8988T (cell line): ENCODE results near the gene FAM20B.

ENCODE experiments used
- DNase-seq: peaks from one replicate; pipeline ENCODE4 v3.0.0; 2011

FAM20B gene

DNA sequence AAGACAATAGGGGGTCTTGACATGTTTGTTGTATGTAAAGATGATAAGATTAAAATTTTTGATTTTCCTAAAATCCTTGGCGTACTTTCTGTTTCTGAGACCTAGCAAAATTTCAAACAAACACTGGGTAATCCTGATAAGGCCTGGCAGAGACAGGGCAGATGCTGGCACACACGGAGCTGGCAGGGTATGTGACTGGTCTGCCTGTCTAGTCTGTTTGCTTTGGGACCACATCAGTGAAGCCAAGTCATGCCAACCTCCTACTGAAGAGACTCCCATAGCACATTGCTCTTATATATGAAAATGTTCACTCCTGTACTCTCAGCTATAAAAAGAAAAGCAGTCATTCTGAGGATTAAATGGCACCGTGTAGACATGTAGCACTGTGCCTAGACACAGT lies 70.2 kb downstream of the FAM20B start:
- no peak for DNase-seq

DNA sequence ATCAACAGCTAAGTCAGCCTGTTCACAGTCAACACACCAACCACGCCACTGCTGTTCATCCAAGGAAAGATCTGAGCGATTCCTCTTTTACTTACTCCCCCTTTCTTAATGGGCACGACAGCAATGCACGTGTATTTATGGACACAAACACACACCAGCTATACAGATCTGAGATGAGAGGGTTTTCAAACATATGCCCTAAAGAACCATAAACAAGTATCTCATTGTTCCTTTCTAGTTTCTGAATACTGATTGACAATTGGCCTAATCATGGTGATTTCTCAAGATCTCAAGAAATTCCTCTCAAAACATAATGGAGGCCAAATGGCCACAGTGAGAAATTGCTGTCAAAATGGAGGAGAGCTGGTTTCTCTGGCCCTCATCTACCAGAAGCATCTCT lies 74.2 kb downstream of the FAM20B start:
- DNase-seq = no peak

DNA sequence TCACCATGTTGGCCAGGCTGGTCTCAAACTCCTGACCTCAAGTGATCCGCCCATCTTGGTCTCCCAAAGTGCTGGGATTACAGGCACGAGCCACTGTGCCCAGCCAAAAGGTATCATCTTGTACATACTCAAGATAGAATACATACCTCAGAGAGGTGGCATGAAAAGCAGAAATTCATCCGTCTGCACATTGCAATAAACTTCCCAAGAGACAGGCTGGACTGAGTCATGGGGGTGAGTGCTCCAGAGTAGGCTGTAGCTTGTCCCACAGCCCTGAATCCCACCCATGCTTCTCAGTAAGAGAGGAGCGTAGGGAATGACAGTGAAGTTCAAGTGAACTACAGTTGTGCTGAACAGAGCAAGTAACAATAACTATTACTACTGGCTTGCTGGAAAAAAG lies 75.9 kb downstream of the FAM20B start:
- DNase-seq = no peak

DNA sequence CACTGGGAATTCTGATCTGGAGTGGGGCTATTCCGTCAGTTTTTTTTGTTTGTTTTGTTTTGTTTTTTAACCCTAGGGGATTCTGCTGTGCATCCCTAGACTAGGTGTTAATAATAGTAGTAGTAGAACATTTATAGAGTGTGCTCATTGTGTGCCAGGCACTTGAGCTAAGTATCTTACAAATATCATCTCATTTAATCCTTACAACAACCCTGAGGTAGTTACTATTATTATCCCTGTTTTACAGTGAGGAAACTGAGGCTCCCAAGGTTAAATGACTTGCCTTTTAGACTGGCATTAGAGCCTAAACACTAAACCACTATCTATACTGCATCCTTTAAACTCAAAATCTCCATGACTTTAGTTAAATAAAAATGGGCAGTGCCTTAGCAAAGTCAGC lies 78.3 kb downstream of the FAM20B start:
- DNase-seq = no peak

DNA sequence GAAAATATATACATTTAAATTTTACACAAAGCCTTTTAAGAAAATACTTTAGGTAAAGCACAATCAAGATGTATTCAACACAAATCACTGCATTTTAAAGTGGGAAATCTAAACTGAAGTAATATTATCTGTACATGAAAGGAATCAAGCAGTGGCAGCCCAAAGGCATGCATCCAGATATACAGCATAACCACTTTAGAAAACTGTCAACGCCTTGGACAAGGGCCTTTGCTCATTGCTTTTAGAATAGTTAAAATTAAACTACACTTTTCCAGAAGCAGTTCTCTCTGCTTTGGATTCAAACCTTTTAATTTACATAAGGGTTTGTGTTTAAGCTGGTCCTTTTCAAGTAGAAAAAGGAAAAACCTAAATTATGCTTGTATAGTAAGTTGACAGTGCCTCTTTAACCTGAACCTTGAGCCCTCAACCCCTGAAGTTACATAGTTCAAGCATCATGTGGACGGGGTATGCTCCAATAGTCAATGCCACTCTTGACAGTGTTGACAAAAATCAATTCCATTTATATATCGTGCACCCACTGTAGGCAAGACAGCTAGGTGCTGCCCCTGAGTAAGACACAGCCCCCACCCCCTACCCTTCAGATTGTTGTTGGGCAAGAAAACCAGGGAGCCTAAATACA lies 79.0 kb downstream of the FAM20B start:
- no peak for DNase-seq

DNA sequence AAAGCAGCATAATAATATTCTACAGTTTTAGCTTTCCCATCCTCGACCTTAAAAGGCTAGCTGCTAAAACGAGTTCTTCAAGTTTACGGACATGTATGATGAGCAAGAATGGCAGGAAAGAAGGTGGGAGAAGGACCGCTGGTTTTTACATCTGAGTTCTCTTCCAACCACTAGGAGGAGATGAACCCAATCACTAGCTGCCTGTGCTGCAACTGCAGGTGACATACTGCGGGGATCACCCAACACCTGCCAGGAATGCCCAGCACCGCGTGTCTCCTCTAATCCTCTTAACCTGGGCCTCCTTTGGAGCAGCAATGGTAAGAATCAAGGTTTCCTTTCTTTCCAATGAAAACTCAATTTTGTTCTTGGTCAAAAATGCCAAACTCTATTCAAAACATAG lies 79.7 kb downstream of the FAM20B start:
- no peak for DNase-seq

DNA sequence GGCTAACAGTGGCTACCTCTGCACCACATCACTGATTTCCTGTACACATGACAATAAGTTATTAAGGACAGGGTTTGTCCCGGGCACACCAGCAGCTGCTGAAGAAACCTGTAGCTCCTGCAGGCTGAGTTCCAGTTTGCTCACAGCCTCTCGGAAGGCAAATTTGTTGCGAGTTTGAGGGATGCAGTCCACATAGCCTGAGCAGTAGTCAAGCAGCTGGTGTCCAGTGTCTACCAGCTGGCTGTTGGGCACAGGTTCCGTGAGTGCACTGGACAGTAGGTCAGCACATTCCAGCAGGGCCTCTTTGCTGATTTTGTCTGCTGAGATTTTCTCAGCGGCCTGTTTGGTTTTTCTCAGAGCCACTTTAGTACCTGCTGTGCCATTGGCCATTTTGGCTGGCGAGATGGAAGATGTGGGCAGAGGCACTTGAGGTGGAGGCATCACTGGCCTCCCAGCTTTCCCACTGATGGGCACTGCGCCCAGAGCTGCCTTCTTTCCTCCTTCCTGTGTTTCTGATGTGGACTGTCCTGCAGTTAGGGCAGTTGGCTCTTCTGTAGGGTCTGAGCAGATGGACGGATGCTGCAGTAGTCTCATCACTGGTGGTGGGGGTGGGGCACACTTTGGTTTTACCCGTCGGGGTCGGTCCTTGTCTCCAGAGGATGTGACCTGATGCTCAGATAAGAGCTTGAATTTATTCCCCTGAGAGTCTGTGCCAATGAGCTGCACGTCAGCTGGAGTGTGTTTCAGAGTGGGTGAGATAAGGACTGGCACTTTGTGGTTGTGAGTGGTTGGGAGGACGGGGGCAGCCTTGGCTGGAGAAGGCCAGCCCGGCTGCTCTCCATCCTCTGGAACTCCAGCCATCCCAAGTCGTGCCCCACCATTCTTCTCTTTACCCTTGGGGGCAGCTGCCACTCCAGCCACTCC lies 82.3 kb downstream of the FAM20B start:
- no peak for DNase-seq

DNA sequence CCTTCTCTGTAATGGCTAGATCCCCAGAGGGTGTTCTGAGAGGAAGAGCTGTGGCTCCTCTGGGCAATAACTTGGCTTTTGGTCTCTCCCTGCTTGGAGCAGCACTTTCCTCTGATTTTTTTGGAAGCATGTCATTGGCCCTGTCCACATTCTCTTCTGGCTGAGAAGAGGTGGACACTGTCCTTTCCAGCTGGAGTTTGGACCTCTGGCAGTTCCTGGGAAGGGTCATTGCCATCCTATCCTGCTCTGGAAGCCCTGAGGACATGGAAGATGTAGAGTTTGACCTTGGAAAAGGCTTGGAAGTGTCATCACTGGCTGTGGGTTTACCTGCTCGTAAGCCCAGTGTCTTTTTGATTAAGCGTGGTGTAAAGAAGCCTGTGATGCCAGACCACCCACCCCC lies 83.0 kb downstream of the FAM20B start:
- DNase-seq = no peak

DNA sequence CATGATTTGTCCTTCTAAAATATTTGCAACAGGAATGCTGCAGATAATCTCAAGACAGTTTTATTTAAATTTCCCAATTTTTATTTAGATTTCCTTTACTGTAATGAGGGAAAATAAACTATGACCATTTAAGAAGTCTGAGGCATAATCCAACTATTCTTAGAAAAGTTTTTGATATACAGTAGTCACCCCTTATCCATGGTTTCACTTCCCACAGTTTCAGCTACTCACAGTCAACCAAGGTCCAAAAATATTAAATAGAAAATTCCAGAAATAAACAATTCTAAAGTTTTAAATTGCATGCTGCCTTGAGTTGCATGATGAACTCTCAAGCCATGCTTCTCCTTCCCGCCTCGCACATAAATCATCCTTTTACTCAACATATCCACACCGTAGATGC lies 89.5 kb downstream of the FAM20B start:
- DNase-seq = no peak

DNA sequence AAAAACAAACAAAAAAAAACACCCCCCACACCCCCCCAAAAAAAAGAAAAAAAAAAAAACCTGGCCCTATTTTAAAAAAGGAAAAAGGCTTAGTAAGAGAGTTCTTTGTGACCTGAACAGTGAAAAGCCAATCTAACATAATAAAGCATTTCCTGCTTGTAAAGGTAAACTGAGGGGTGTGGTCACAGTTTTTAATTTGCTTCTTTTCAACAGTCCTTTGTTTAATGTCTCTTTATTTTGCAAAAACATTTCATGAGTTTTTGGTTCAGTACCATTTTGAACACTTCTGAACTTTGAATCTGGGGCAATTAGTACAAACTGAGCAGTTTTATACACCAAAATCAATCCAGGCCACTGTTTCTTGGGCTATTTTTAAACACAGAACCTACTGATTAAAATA lies 93.8 kb downstream of the FAM20B start:
- no peak for DNase-seq

DNA sequence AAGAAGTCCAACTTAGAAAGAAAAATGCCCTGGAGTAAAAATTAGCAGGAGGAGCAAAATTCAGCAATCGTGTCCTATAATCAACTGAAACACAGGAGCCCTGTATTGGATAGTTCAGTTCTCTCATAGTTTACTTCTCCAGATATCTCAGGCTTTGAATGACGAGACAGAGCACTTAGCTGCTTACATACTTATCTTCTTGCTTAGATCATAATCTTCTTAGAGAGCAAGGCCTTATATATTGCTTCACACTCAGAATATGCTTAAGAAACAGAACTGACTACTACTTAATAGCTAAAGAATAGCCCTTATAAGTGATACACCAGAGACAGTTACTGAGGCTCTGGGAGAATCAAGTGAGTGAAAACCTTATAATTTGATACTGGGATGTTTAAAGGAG lies 95.0 kb downstream of the FAM20B start:
- no peak for DNase-seq

DNA sequence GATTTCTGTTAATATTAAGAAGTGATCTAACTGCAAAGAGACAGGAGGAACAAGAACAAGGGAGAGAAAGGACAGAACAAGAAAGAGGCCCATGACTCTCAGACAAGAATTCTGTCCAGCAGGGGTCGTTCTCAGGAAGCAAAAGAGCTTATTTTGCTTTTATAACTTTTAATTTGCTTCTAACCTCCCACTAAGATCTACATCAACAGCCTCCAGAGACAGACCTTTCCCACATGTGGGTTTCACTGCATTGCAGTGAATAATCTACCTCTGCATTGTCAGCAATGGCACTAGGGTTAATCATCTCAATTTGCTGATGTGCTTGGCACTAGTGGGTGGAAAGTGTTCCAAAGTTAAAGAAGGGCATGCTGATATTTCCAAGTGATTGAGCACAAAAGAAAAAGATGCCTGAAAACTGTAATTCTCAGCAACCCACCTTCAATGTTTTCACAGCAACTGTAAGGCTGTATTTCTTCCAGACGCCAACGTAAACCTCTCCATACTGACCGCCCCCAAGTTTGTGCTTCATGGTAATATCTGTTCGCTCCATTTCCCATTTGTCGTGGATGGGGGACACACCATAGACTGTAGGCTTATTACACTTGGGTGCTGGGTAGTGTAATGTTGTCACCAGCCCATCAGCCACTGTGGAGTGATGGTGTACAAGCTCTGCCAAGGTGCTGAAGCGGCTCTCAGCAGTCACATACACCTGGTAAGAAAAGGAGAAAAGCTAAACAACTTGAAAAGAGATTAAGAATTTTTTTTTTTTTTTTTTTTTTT lies 95.7 kb downstream of the FAM20B start:
- DNase-seq = no peak

DNA sequence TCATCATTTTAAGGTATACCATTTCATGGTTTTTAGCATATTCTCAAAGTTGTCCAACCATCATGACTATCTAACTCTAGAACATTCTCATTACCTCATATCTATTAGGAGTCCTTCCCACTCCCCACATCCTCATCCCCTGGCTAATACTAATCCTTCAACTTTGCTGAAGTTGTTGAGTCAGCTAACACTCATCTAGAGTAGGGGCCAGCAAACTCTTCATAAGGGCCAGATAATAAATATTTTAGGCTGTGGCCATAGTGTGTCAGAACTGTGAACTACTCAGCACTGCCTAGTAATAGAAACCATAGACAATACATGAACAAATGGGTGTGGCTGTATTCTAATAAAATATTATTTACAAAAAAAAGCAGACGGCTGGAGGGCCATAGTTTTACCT lies 99.2 kb downstream of the FAM20B start:
- no peak for DNase-seq
